ENCODE results near the gene WEE1.

- TF ChIP-seq ZNF184 (tag by site-specific recombination; IDR thresholded peaks at IDR 0.05) (no peak), PBX3 (CRISPR knock-in tag; IDR thresholded peaks at IDR 0.05) (no peak), ZNF626 (tag by site-specific recombination; IDR thresholded peaks at IDR 0.05) (no peak), CTCF (tag by site-specific recombination; IDR thresholded peaks at IDR 0.05) (no peak), ZNF274 (IDR thresholded peaks at IDR 0.05; ENCODE audit: low read length) (no peak), ZNF274 (tag by site-specific recombination; IDR thresholded peaks at IDR 0.05; ENCODE audit: borderline replicate concordance) (no peak), ELK4 (IDR thresholded peaks at IDR 0.05; ENCODE audit: borderline replicate concordance, low read depth, low read length) (no peak), ZNF548 (tag by site-specific recombination; IDR thresholded peaks at IDR 0.05) (no peak), ZNF324 (tag by site-specific recombination; IDR thresholded peaks at IDR 0.05) (no peak)
- TF ChIP-seq, protein P1, sequence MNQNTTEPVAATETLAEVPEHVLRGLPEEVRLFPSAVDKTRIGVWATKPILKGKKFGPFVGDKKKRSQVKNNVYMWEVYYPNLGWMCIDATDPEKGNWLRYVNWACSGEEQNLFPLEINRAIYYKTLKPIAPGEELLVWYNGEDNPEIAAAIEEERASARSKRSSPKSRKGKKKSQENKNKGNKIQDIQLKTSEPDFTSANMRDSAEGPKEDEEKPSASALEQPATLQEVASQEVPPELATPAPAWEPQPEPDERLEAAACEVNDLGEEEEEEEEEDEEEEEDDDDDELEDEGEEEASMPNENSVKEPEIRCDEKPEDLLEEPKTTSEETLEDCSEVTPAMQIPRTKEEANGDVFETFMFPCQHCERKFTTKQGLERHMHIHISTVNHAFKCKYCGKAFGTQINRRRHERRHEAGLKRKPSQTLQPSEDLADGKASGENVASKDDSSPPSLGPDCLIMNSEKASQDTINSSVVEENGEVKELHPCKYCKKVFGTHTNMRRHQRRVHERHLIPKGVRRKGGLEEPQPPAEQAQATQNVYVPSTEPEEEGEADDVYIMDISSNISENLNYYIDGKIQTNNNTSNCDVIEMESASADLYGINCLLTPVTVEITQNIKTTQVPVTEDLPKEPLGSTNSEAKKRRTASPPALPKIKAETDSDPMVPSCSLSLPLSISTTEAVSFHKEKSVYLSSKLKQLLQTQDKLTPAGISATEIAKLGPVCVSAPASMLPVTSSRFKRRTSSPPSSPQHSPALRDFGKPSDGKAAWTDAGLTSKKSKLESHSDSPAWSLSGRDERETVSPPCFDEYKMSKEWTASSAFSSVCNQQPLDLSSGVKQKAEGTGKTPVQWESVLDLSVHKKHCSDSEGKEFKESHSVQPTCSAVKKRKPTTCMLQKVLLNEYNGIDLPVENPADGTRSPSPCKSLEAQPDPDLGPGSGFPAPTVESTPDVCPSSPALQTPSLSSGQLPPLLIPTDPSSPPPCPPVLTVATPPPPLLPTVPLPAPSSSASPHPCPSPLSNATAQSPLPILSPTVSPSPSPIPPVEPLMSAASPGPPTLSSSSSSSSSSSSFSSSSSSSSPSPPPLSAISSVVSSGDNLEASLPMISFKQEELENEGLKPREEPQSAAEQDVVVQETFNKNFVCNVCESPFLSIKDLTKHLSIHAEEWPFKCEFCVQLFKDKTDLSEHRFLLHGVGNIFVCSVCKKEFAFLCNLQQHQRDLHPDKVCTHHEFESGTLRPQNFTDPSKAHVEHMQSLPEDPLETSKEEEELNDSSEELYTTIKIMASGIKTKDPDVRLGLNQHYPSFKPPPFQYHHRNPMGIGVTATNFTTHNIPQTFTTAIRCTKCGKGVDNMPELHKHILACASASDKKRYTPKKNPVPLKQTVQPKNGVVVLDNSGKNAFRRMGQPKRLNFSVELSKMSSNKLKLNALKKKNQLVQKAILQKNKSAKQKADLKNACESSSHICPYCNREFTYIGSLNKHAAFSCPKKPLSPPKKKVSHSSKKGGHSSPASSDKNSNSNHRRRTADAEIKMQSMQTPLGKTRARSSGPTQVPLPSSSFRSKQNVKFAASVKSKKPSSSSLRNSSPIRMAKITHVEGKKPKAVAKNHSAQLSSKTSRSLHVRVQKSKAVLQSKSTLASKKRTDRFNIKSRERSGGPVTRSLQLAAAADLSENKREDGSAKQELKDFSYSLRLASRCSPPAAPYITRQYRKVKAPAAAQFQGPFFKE (tag by site-specific recombination; IDR thresholded peaks at IDR 0.05; ENCODE audit: borderline replicate concordance) = no peak
Observed at GRCh38 chr11:9619971-9620370, 46.5 kb downstream of the WEE1 start.

Data from HEK293 (cell line).